PC-9 (cell line): ENCODE results near the gene RPS24. TPM values are rescaled to one million over a fixed set of nuclear protein-coding genes. Genes with fewer than 3 reads are reported as not detected.

Experiments used
- BruUV-seq: library from RNA; stranded (reverse); fragments of 400-500 nt; replicated peaks from 2 replicates; lab custom pipeline; 2021; lab: Mats Ljungman, UMichigan
- CTCF ChIA-PET: fragments of 300-600 bp; sonication (Branson Sonifier 250); formaldehyde crosslinking; loops from one replicate; lab custom pipeline; 2022; ENCODE audit warnings: antibody characterized with exemption; lab: Charles Lee
- POLR2A ChIA-PET: fragments of 300-600 bp; sonication (Branson Sonifier 250); formaldehyde crosslinking; loops from one replicate; lab custom pipeline; 2022; ENCODE audit warnings: antibody characterized with exemption; ENCODE audit not compliant: unreplicated experiment; lab: Charles Lee
- DNase-seq, 2 experiments: peaks; one replicate each; pipeline versions ENCODE4 v3.0.0 to v3.0.0-alpha.2; 2015 to 2022; ENCODE audit warnings: mixed read lengths in 1 of 2
- H2AFZ ChIP-seq: fragments of 200-600 bp; sonication (generic); 2 replicates; pipeline ENCODE4 v1.8.1; 2017; ENCODE audit warnings: antibody characterized with exemption
- H3F3A ChIP-seq: fragments of 200-600 bp; sonication (generic); 2 replicates; pipeline ENCODE4 v1.8.1; 2017; ENCODE audit warnings: antibody characterized with exemption, mild to moderate bottlenecking, low read depth; ENCODE audit not compliant: insufficient read depth
- H3K27ac ChIP-seq: fragments of 200-600 bp; sonication (generic); 2 replicates; pipeline ENCODE4 v1.6.1; 2016; ENCODE audit warnings: mixed run types
- H3K27me3 ChIP-seq: fragments of 200-600 bp; sonication (generic); 2 replicates; pipeline ENCODE4 v1.6.1; 2016; ENCODE audit warnings: low read depth, mixed run types; ENCODE audit not compliant: insufficient read depth
- H3K36me3 ChIP-seq: fragments of 200-600 bp; sonication (generic); 2 replicates; pipeline ENCODE4 v1.6.1; 2016; ENCODE audit warnings: low read depth, mixed run types
- H3K4me1 ChIP-seq: fragments of 200-600 bp; sonication (generic); replicated peaks from 2 replicates; pipeline ENCODE4 v1.6.1; 2016; ENCODE audit warnings: mixed run types; ENCODE audit not compliant: insufficient read depth
- H3K4me2 ChIP-seq: fragments of 200-600 bp; sonication (generic); 2 replicates; pipeline ENCODE4 v1.6.1; 2017; ENCODE audit warnings: mixed run types
- H3K4me3 ChIP-seq: fragments of 200-600 bp; sonication (generic); 2 replicates; pipeline ENCODE4 v1.6.1; 2016; ENCODE audit warnings: mixed run types
- H3K79me2 ChIP-seq: fragments of 200-600 bp; sonication (generic); 2 replicates; pipeline ENCODE4 v1.6.1; 2017; ENCODE audit warnings: low read depth, mixed run types
- H3K9me2 ChIP-seq: fragments of 200-600 bp; sonication (generic); 2 replicates; pipeline ENCODE4 v1.8.1; 2017; ENCODE audit warnings: mild to moderate bottlenecking; ENCODE audit not compliant: insufficient read depth
- H3K9me3 ChIP-seq: fragments of 200-600 bp; sonication (generic); 2 replicates; pipeline ENCODE4 v1.8.1; 2016; ENCODE audit warnings: low read depth; ENCODE audit not compliant: insufficient read depth
- H4K20me1 ChIP-seq: fragments of 200-600 bp; sonication (generic); 2 replicates; pipeline ENCODE4 v1.8.1; 2017; ENCODE audit not compliant: insufficient read depth
- CTCF ChIP-seq: fragments of 200-600 bp; sonication (generic); conservative IDR thresholded peaks from 2 replicates; pipeline ENCODE4 v1.6.1; 2017; ENCODE audit warnings: mixed run types, antibody characterized with exemption, mild to moderate bottlenecking, moderate library complexity
- EZH2 ChIP-seq: fragments of 200-600 bp; sonication (generic); IDR thresholded peaks from 2 replicates; pipeline ENCODE4 v1.8.0; 2017; ENCODE audit warnings: antibody characterized with exemption, low read depth
- intact Hi-C: fragments of 100-400 bp; cut with micrococcal nuclease; formaldehyde crosslinking; loops from one replicate; pipeline ENCODE4 v1.10.0; 2022; ENCODE audit not compliant: unreplicated experiment
- total RNA-seq: library from RNA; stranded (reverse); gene quantifications from 2 replicates; pipeline ENCODE4 v1.2.3, GENCODE V29; 2021

Gene RPS24
- total RNA-seq, 1 experiment from 2014 or later, result 2,068 TPM

GRCh38 chr10:78004215-78005026, 29.2 kb upstream of the RPS24 start:
- peak in 1 of 2 experiments; percentile 34 for DNase-seq
- no TSS peak for BruUV-seq
- intact Hi-C loops, result no loop called here
- Histone ChIP-seq H3K9me2 (no peaks in the 10 kb centered on the region), H3K4me3 (no peak overlapping the region), H3K79me2 (no peaks in the 10 kb centered on the region), H3K9me3 (no peaks in the 10 kb centered on the region), H3K27ac (no peak overlapping the region), H3F3A (0 out of 2 replicates have a peak, but pooled peaks cover 9% of the 10 kb centered on the region), H2AFZ (no peak overlapping the region), H3K4me2 (no peak overlapping the region), H4K20me1 (no peaks in the 10 kb centered on the region), H3K36me3 (peaks cover 74% of the 10 kb centered on the region), H3K4me1 (no peaks in the 10 kb centered on the region), H3K27me3 (no peaks in the 10 kb centered on the region)
- ChIA-PET POLR2A (interaction anchor here (0.6 kb wide), 1 partner anchor 784 kb away, joined by 3 read pairs; no protein-coding TSS in a partner anchor), CTCF (no interaction called here)
- TF ChIP-seq EZH2 (no peak), CTCF (no peak)

- Histone ChIP-seq H3K9me2 (no peaks in the 10 kb centered on the region), H3K27ac (no peak overlapping the region), H3K27me3 (no peaks in the 10 kb centered on the region), H3K4me3 (no peak overlapping the region), H2AFZ (no peak overlapping the region), H3K4me2 (no peak overlapping the region), H3K36me3 (peaks cover 69% of the 10 kb centered on the region), H3K4me1 (no peaks in the 10 kb centered on the region), H3K79me2 (no peaks in the 10 kb centered on the region), H3F3A (0 out of 2 replicates have a peak, but pooled peaks cover 4% of the 10 kb centered on the region), H3K9me3 (no peaks in the 10 kb centered on the region), H4K20me1 (no peaks in the 10 kb centered on the region)
- no peak for TF ChIP-seq EZH2
- no peak for TF ChIP-seq CTCF
- ChIA-PET POLR2A (no interaction called here), CTCF (no interaction called here)
- intact Hi-C loops, result no loop called here
- BruUV-seq, result no TSS peak
- DNase-seq, result no peak
Observed at GRCh38 chr10:78007172-78007571, 26.5 kb upstream of the RPS24 start.

- no peaks in the 10 kb centered on the region for H3F3A ChIP-seq
- no peaks in the 10 kb centered on the region for H3K27me3 ChIP-seq
- no peak overlapping the region for H2AFZ ChIP-seq
- no peaks in the 10 kb centered on the region for H4K20me1 ChIP-seq
- intact Hi-C loops, result no loop called here
- no peak overlapping the region for H3K4me2 ChIP-seq
- TF ChIP-seq EZH2 (no peak), CTCF (no peak)
- peaks cover 74% of the 10 kb centered on the region for H3K36me3 ChIP-seq
- no peaks in the 10 kb centered on the region for H3K9me2 ChIP-seq
- POLR2A ChIA-PET, result no interaction called here
- no peak for DNase-seq
- BruUV-seq, result no TSS peak
- H3K4me3 ChIP-seq, result no peak overlapping the region
- no peaks in the 10 kb centered on the region; the same call in 1 of the 2 replicates for H3K79me2 ChIP-seq
- CTCF ChIA-PET, result no interaction called here
- H3K27ac ChIP-seq, result no peak overlapping the region
- H3K4me1 ChIP-seq, result no peaks in the 10 kb centered on the region
- H3K9me3 ChIP-seq, result no peaks in the 10 kb centered on the region
Observed at GRCh38 chr10:78009662-78010061, 24.0 kb upstream of the RPS24 start.
